Cardiac fibroblast (primary cell): Measurements from ENCODE around the gene NRBF2.

Source experiments
- DNase-seq, 2 donors: peaks; one replicate each; pipeline versions ENCODE4 v3.0.0 to v3.0.0-alpha.2; 2010; ENCODE audit warnings: low read depth in 2 of 2
- H3K4me3 ChIP-seq, 2 donors: replicated peaks in 1 of 2; 1 replicate in 1 of 2; 2 replicates in 1 of 2; pipeline ENCODE4 v1.5.1; 2011; ENCODE audit warnings: low read depth in 2 of 2, low read length in 2 of 2, mild to moderate bottlenecking in 2 of 2, moderate library complexity in 1 of 2
- CTCF ChIP-seq: IDR thresholded peaks from one replicate; pipeline ENCODE4 v1.5.1; 2011; ENCODE audit warnings: low read depth, mild to moderate bottlenecking, low read length, inconsistent platforms

NRBF2 gene

GRCh38 chr10:63123727-63124362 is 9.3 kb upstream of the NRBF2 start:
- DNase-seq, result peak in 1 of 2 donors; percentile 10
- no peak for TF ChIP-seq CTCF
- H3K4me3 ChIP-seq, result no peak overlapping the region

- H3K4me3 ChIP-seq, result no peak overlapping the region
- no peak for TF ChIP-seq CTCF
- DNase-seq, result no peak
Observed at GRCh38 chr10:63125459-63125858, 7.7 kb upstream of the NRBF2 start.

GRCh38 chr10:63128443-63128842 is 4.7 kb upstream of the NRBF2 start:
- DNase-seq, result no peak
- no peak overlapping the region for H3K4me3 ChIP-seq
- TF ChIP-seq CTCF, result no peak

GRCh38 chr10:63129888-63130287 is 3.2 kb upstream of the NRBF2 start:
- no peak overlapping the region for H3K4me3 ChIP-seq
- DNase-seq, result peak in 1 of 2 donors; percentile 16
- TF ChIP-seq CTCF, result no peak

- no peak for DNase-seq
- H3K4me3 ChIP-seq, result peak overlapping the region in 1 of 2 donors; percentile 19
- no peak for TF ChIP-seq CTCF
Observed at GRCh38 chr10:63132651-63133055, 475 bp upstream of the NRBF2 start.

GRCh38 chr10:63133821-63134557 is 861 bp downstream of the NRBF2 start:
- peak; percentile 38 to 73 for DNase-seq
- no peak for TF ChIP-seq CTCF
- H3K4me3 ChIP-seq, result peak overlapping the region; percentile 94 to 98
